H1 (cell line): ENCODE data around the gene TM4SF18. TPM values are rescaled to one million over a fixed set of nuclear protein-coding genes. Genes with fewer than 3 reads are reported as not detected.

Experiments used
- CTCF ChIA-PET: fragments of 300-600 bp; sonication (Branson Sonifier 250); formaldehyde crosslinking; loops from one replicate; lab custom pipeline; 2021; ENCODE audit not compliant: partially characterized antibody; lab: Charles Lee
- POLR2A ChIA-PET: fragments of 300-600 bp; sonication (Branson Sonifier 250); formaldehyde crosslinking; loops from one replicate; lab custom pipeline; 2021; ENCODE audit warnings: inconsistent platforms; ENCODE audit not compliant: partially characterized antibody; lab: Charles Lee
- DNase-seq, 2 experiments: peaks; one replicate each; pipeline versions ENCODE4 v3.0.0 to v3.0.0-alpha.2; 2010 to 2022; ENCODE audit warnings: low spot score in 2 of 2, low read depth in 1 of 2, mixed read lengths in 1 of 2
- FAIRE-seq: peaks from 2 replicates; lab custom pipeline; 2011; peaks lifted over from hg19 to GRCh38; lab: Jason Lieb, UNC
- H2AFZ ChIP-seq: 2 replicates; pipeline ENCODE4 v1.8.1; 2012; ENCODE audit warnings: low read length, inconsistent platforms
- H2AK5ac ChIP-seq: 2 replicates; pipeline ENCODE4 v1.6.1; 2013; ENCODE audit warnings: low read depth, low read length
- H2BK120ac ChIP-seq: replicated peaks from 2 replicates; pipeline ENCODE3; 2013; ENCODE audit warnings: low read depth, low read length, inconsistent platforms
- H2BK12ac ChIP-seq: 2 replicates; pipeline ENCODE4 v1.6.1; 2013; ENCODE audit warnings: low read depth, low read length
- H2BK15ac ChIP-seq: 2 replicates; pipeline ENCODE4 v1.6.1; 2013; ENCODE audit warnings: low read length
- H2BK20ac ChIP-seq: 2 replicates; pipeline ENCODE4 v1.6.1; 2013; ENCODE audit warnings: low read length
- H2BK5ac ChIP-seq: 2 replicates; pipeline ENCODE4 v1.6.1; 2013; ENCODE audit warnings: low read depth, low read length
- H3K14ac ChIP-seq: 2 replicates; pipeline ENCODE4 v1.6.1; 2013; ENCODE audit warnings: inconsistent platforms; ENCODE audit not compliant: insufficient read length
- H3K18ac ChIP-seq: 2 replicates; pipeline ENCODE4 v1.6.1; 2013; ENCODE audit warnings: low read length; ENCODE audit errors: extremely low read depth
- H3K23ac ChIP-seq: 2 replicates; pipeline ENCODE4 v1.6.1; 2013; ENCODE audit warnings: inconsistent platforms; ENCODE audit not compliant: insufficient read length
- H3K23me2 ChIP-seq: 2 replicates; pipeline ENCODE4 v1.6.1; 2013; ENCODE audit warnings: low read depth, low read length
- H3K27ac ChIP-seq: 2 replicates; pipeline ENCODE4 v1.6.1; 2011; ENCODE audit warnings: low read depth, low read length, inconsistent platforms
- H3K27me3 ChIP-seq, 4 experiments: replicated peaks in 1 of 4; 1 replicate in 1 of 4; 2 replicates in 3 of 4; pipeline versions ENCODE4 v1.6.1 to v1.8.1; 2011 to 2013; ENCODE audit warnings: low read length in 3 of 4, mild to moderate bottlenecking in 3 of 4, inconsistent platforms in 2 of 4, mixed read lengths in 2 of 4, moderate library complexity in 1 of 4; ENCODE audit not compliant: control insufficient read depth in 3 of 4, insufficient read depth in 3 of 4; ENCODE audit errors: extremely low read depth in 1 of 4
- H3K36me3 ChIP-seq, 4 experiments: 2 replicates each; pipeline versions ENCODE4 v1.6.1 to v1.8.1; 2011 to 2013; ENCODE audit warnings: mild to moderate bottlenecking in 4 of 4, low read length in 3 of 4, moderate library complexity in 2 of 4, control low read depth in 1 of 4, inconsistent platforms in 1 of 4; ENCODE audit not compliant: insufficient read depth in 4 of 4, control insufficient read depth in 2 of 4
- H3K4ac ChIP-seq: replicated peaks from 2 replicates; pipeline ENCODE3; 2013; ENCODE audit warnings: low read length, low read depth, mixed read lengths, inconsistent platforms; ENCODE audit not compliant: insufficient read length
- H3K4me1 ChIP-seq, 4 experiments: replicated peaks in 1 of 4; 1 replicate in 1 of 4; 2 replicates in 3 of 4; pipeline versions ENCODE4 v1.6.1 to v1.8.1; 2011 to 2013; ENCODE audit warnings: low read length in 3 of 4, inconsistent platforms in 2 of 4, mixed read lengths in 1 of 4; ENCODE audit not compliant: insufficient read depth in 4 of 4, control insufficient read depth in 3 of 4
- H3K4me2 ChIP-seq, 2 experiments: 2 replicates each; pipeline versions ENCODE4 v1.6.1 to v1.8.1; 2011 to 2013; ENCODE audit warnings: low read depth in 2 of 2, low read length in 2 of 2, control low read depth in 1 of 2, inconsistent platforms in 1 of 2, mild to moderate bottlenecking in 1 of 2; ENCODE audit not compliant: insufficient read depth in 1 of 2
- H3K4me3 ChIP-seq, 4 experiments: fragments of 200-600, 300-600 bp in 1 of 4; sonication (generic), shearing (Covaris generic), sonication (Bioruptor Twin) in 1 of 4; 2 replicates each; pipeline versions ENCODE4 v1.5.1 to v1.8.1; 2011 to 2016; ENCODE audit warnings: low read length in 4 of 4, low read depth in 3 of 4, control low read depth in 2 of 4, inconsistent platforms in 2 of 4, mild to moderate bottlenecking in 2 of 4, mixed read lengths in 1 of 4, moderate library complexity in 1 of 4; ENCODE audit not compliant: insufficient read depth in 2 of 4; ENCODE audit errors: extremely low read depth in 1 of 4
- H3K56ac ChIP-seq: replicated peaks from 2 replicates; pipeline ENCODE3; 2013; ENCODE audit warnings: low read depth, mild to moderate bottlenecking, mixed read lengths, low read length, inconsistent platforms; ENCODE audit not compliant: insufficient read length
- H3K79me1 ChIP-seq: 2 replicates; pipeline ENCODE4 v1.6.1; 2013; ENCODE audit warnings: low read depth, low read length, control low read depth
- H3K79me2 ChIP-seq, 2 experiments: 2 replicates each; pipeline versions ENCODE4 v1.6.1 to v1.8.1; 2012 to 2013; ENCODE audit warnings: low read length in 2 of 2, mild to moderate bottlenecking in 2 of 2, inconsistent platforms in 1 of 2; ENCODE audit not compliant: insufficient read depth in 2 of 2, control insufficient read depth in 1 of 2
- H3K9ac ChIP-seq, 4 experiments: replicated peaks in 1 of 4; 1 replicate in 1 of 4; 2 replicates in 3 of 4; pipeline versions ENCODE4 v1.6.1 to v1.8.1; 2011 to 2013; ENCODE audit warnings: low read depth in 3 of 4, low read length in 3 of 4, control low read depth in 2 of 4, mild to moderate bottlenecking in 2 of 4, moderate library complexity in 2 of 4, inconsistent platforms in 1 of 4; ENCODE audit errors: extremely low read depth in 1 of 4
- H3K9me3 ChIP-seq, 2 experiments: 2 replicates each; pipeline versions ENCODE4 v1.6.1 to v1.8.1; 2012 to 2013; ENCODE audit warnings: mild to moderate bottlenecking in 2 of 2, moderate library complexity in 2 of 2, control low read depth in 1 of 2, inconsistent platforms in 1 of 2, low read depth in 1 of 2, low read length in 1 of 2, mixed read lengths in 1 of 2; ENCODE audit not compliant: insufficient read depth in 2 of 2
- H4K20me1 ChIP-seq, 2 experiments: replicated peaks in 1 of 2; 2 replicates each; pipeline versions ENCODE3 to v1.8.1; 2011 to 2013; ENCODE audit warnings: inconsistent platforms in 2 of 2, low read length in 2 of 2, mild to moderate bottlenecking in 1 of 2; ENCODE audit not compliant: insufficient read depth in 2 of 2, control insufficient read depth in 1 of 2
- H4K5ac ChIP-seq: 2 replicates; pipeline ENCODE4 v1.6.1; 2013; ENCODE audit warnings: low read length, low read depth, mixed read lengths, inconsistent platforms; ENCODE audit not compliant: insufficient read length
- H4K8ac ChIP-seq: 2 replicates; pipeline ENCODE4 v1.8.0; 2013; ENCODE audit warnings: mild to moderate bottlenecking, moderate library complexity, low read length, inconsistent platforms; ENCODE audit not compliant: insufficient read depth; ENCODE audit errors: extremely low read depth
- H4K91ac ChIP-seq: replicated peaks from 2 replicates; pipeline ENCODE3; 2013; ENCODE audit warnings: low read length, mixed read lengths, inconsistent platforms; ENCODE audit not compliant: insufficient read length
- ASH2L ChIP-seq: fragments of 200-600, 300-600 bp; sonication (generic); IDR thresholded peaks from one replicate; pipeline ENCODE4 v1.7.1; 2017; ENCODE audit warnings: low read length
- GTF2F1 ChIP-seq: IDR thresholded peaks from 2 replicates; pipeline ENCODE4 v1.6.1; 2012; ENCODE audit warnings: low read depth, low read length, improper control_type of control experiment, borderline replicate concordance
- MAFK ChIP-seq: IDR thresholded peaks from 2 replicates; pipeline ENCODE4 v1.6.1; 2012; ENCODE audit warnings: low read depth, mild to moderate bottlenecking, improper control_type of control experiment, low read length
- POU5F1 ChIP-seq: IDR thresholded peaks from 2 replicates; pipeline ENCODE4 v1.6.1; 2011; ENCODE audit warnings: low read depth, mild to moderate bottlenecking, low read length, moderate library complexity
- SAP30 ChIP-seq: fragments of 300-600 bp; sonication (generic); IDR thresholded peaks from 2 replicates; pipeline ENCODE4 v1.7.1; 2012; ENCODE audit warnings: low read length, moderate library complexity, mild to moderate bottlenecking, inconsistent platforms; ENCODE audit not compliant: insufficient read depth, insufficient replicate concordance
- SP2 ChIP-seq: IDR thresholded peaks from 2 replicates; pipeline ENCODE4 v1.6.1; 2012; ENCODE audit warnings: mild to moderate bottlenecking, low read length, inconsistent platforms
- TBP ChIP-seq: IDR thresholded peaks from 2 replicates; pipeline ENCODE4 v1.6.1; 2011; ENCODE audit warnings: low read depth, low read length, improper control_type of control experiment
- ZNF274 ChIP-seq: IDR thresholded peaks from 2 replicates; pipeline ENCODE4 v1.7.0; 2012; ENCODE audit warnings: low read length, borderline replicate concordance; ENCODE audit errors: extremely low read depth
- WGBS, 2 experiments: shearing (Covaris generic) in 1 of 2; methylation state at CpG; one replicate each; pipeline versions ENCODE4 v1.1.6 to v1.1.7; 2013 to 2015; ENCODE audit warnings: low lambda C conversion rate in 2 of 2, mixed read lengths in 2 of 2, inconsistent platforms in 1 of 2, low coverage in 1 of 2, missing lambda C conversion rate in 1 of 2; ENCODE audit not compliant: insufficient replicate concordance in 2 of 2, insufficient coverage in 1 of 2, insufficient read length in 1 of 2; ENCODE audit errors: extremely low coverage in 1 of 2, missing lambda C conversion rate in 1 of 2; 5-methylcytosine and 5-hydroxymethylcytosine counted together
- polyA plus RNA-seq, 7 experiments: library from polyadenylated mRNA; depleted of rRNA in 3 of 7; stranded (reverse) in 5 of 7; unstranded in 2 of 7; fragments of >200 nt in 5 of 7; fragments of 200-250 nt in 2 of 7; gene quantifications; 1 replicate in 5 of 7; 2 replicates in 1 of 7; 4 replicates in 1 of 7; pipeline versions ENCODE4 v1.2.1 to v1.2.3, GENCODE V29; 2011 to 2013; ENCODE audit warnings: missing spikeins in 2 of 7, mixed read lengths in 2 of 7
- total RNA-seq: library from RNA; stranded (reverse); fragmentation: NEBNext Ultra II Directional; extraction: Animal tissue kit (Norgen Biotek cat#: 25700); gene quantifications from 2 replicates; pipeline ENCODE4 v1.2.1, GENCODE V29; 2021

Gene TM4SF18
- total and polyA plus RNA-seq, 2 of the 8 experiments (the other 6 are each of a cell fraction or from before 2014, with no cell fraction given) = 2.9 to 13.6 TPM

GRCh38 chr3:149299938-149300801 is 33.3 kb downstream of the TM4SF18 start:
- no peak for TF ChIP-seq TBP
- TF ChIP-seq SAP30 = no peak
- no peak for TF ChIP-seq GTF2F1
- no peak for TF ChIP-seq ASH2L
- no peak for TF ChIP-seq POU5F1
- TF ChIP-seq SP2 = no peak
- TF ChIP-seq MAFK = no peak
- TF ChIP-seq ZNF274 = no peak
- Histone ChIP-seq H2AFZ (peak overlapping the region; percentile 85), H2BK20ac (no peak overlapping the region), H3K9me3 (no peaks in the 10 kb centered on the region), H2BK15ac (no peak overlapping the region), H3K9ac (no peak overlapping the region), H3K23ac (no peak overlapping the region), H3K4me1 (peaks cover 0 to 5% (median 0%) of the 10 kb centered on the region in 4 experiments; a peak in 3 of 7 replicates), H3K27me3 (no peaks in the 10 kb centered on the region), H3K18ac (no peak overlapping the region), H3K79me2 (no peaks in the 10 kb centered on the region), H3K4me3 (no peak overlapping the region), H4K5ac (no peak overlapping the region), H2BK120ac (no peak overlapping the region), H3K4ac (no peak overlapping the region), H4K91ac (no peak overlapping the region), H3K27ac (no peak overlapping the region), H3K14ac (no peak overlapping the region), H3K56ac (no peak overlapping the region), H2BK12ac (no peak overlapping the region), H2AK5ac (no peak overlapping the region), H2BK5ac (no peak overlapping the region), H3K4me2 (no peak overlapping the region), H4K8ac (no peak overlapping the region), H3K23me2 (no peaks in the 10 kb centered on the region), H3K79me1 (no peaks in the 10 kb centered on the region), H3K36me3 (no peaks in the 10 kb centered on the region), H4K20me1 (no peaks in the 10 kb centered on the region)
- ChIA-PET CTCF (interaction anchor here (0.5 to 1.7 kb wide), 6 partner anchors 10 to 467 kb away, joined by 3 to 5 read pairs (median 4); no protein-coding TSS in a partner anchor), POLR2A (no interaction called here)
- no peak for FAIRE-seq
- DNase-seq = no peak
- WGBS, 2 experiments = 74% methylated on average over 5 of the region's 5 CpGs; no CpG with 5 or more reads in 1 of the 2 experiments
